NK-92 (cell line): ENCODE measurements around the gene FAAP20.
A peak's percentile ranks its signal among the peaks of the same experiment; 100 is the strongest.

Experiments
- DNase-seq: peaks from one replicate; lab custom pipeline; 2025; ENCODE audit not compliant: unreplicated experiment; lab: John Stamatoyannopoulos, UW

FAAP20 gene

GRCh38 chr1:2197707-2198165, 3.2 kb upstream of the FAAP20 start:
- no peak for DNase-seq

DNA sequence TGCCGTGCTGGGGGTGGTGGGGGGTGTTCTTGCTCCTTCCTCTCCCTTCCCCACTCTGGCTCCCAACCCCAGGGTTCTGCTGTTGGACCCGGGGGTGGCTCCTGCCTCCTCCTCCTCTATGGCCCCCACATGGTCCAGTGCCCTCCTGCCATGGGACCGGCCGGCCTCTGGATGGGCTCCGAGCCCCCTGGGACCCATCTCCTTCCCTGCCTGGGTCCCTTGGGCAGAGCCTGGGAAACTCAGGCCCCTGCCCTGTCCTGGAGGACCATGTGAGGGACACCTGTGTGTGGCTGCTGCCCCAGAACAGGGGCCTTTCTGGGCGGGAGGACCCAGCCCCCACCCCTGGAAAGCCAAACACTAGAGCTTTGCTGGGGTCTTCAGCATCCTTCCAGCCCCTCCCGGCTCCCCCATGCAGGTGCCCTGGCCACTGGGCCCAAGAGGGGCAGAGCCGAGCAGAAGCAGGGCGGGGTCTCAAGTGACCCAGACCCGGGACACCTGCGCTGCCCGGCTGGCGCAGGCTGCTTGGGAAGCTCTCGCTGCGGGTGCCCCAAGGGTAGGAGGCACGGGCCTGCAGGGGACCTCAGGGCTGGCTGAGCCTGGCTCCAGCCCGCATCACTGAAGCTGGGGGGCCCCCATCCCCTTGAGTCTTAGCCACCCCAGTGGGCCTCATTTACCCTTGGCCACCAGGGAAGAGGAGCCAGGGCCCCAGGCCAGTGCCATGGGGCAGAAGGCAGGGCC, 2.5 kb upstream of the FAAP20 start:
- no peak for DNase-seq

DNA sequence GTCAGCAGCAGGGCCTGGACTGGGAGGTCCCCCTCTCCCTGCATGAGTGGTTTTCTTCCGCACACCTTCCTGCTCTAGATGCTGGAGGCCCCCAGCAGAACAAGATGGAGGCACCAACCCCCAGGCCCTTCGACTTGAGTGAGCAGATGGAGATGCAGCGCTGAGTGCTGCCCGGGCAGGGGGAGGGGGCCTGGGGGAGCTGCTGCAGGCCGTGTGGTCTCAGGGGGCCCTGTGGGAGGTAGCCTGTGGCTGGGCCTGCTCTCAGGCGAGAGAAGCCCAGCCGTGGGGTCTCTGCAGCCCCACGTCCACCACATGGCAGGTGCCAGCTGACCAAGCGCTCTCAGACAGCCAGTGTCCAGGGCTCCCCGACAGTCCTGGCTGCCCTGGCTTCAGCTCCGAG, 1.2 kb upstream of the FAAP20 start:
- no peak for DNase-seq

DNA sequence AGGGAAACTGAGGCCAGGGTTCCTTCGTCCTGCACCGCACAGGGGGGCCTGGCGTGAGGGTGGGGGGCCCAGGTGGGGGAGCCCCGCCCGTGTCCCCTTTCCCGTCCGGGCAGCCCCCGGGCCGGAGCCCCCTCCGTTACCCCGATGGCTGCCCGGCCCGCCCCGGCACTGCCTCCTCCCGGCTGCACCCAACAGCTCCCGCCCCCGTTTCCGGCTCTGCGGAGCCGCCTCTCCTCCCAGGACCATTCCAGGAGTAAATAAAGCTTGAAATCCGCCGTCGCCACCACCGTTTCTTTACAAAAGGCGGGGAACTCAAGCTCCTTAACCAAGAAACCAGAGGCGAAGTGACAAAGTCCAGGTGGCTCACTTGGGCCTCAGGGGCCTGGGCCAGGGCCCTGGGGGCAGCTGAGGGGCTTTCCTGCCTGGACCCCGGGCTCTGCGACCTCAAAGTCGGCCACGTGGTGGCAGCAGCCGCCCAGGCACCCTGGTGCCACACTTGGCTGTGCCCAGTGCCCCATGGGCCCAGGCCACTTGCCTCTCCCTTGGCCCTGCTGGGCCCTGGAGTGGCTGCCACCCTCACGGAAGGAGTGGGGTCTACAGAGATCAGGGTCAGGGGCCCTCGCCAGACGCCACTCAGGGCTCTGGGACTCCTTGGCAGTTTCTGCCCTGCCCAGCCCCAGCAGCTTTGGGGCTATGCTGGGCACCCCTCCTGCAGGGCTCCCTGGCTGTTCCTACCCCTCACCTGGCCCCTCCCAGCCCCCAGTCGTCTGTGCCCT, 514 bp upstream of the FAAP20 start:
- no peak for DNase-seq

DNA sequence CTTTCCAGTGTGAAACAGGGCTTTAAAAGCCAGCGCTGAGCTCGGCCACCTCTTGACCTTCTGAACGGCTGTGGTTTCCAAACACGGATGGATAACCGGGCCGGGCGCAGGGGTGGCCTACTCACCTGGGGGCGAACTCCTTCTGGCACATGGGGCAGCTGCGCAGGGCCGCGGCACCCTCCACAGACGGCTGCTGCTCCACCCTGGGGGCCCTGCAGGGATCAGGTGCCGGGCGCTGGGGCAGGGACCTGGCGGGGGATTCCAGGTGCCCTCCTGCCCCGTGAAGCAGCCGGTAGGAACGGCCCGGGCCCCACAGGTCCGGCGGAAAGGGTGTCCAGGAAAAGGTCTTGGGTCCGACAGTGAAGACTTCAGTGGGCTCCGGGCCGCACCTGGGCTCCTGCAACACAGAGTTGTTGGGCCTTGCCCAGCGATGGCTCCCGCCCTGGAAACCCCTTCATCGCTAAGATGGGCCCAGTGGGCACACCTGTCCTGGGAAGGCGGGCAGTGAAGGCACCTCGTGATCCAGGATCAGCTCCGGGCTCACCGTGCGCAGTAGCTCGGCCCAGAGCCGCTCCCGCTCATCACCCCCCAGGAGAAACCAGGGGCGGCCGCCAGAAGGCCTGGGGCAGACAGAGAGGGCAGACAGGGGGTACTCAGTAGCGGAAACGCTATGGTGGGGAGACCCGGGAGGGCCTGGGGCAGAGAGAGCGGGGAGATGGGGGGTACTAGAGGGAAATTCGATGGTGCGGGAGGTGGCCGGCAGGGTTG, 874 bp downstream of the FAAP20 start:
- DNase-seq: no peak

DNA sequence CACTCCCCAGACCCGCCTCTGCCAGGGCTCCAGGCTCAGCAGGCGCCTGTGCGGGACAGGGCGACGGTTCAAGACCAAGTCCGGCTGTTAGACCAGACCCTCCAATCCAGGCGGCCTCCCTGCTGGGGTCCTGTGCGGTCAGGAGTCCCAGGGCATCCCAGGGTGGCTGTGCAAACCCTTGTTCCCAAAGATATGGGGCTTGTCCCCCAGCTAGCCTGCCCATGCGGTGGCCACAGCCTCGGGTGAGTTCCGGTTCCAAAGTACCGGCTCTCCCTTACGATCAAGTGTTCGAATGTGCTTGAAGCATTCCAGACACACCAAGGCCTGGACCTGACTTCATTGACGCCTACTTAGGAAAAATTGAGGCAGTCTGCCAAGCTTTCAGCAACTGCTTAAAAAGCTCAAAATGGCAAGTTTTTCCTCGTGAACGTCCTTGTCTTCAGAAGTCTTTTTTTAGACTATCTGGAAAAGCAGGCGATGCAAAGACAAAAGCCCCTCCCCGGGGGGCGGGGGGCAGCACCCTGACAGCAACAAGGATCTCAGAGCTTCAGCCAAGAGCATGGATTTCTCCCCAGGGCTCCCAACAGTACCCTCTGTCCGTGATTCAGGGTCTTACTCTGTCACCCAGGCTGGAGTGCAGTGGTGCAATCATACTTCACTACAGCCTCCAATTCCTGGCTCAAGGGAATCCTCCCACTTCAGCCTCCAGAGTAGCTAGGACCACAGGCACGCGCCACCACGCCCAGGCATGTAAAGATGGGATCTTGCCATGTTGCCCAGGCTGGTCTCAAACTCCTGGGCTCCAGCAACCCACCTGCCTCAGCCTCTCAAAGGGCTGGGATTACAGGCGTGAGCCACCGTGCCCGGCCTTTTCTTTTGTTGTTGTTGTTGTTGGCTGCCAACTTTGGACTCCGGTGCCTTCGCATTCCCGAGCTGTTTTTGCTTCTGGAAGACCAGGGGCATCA, 2.3 kb downstream of the FAAP20 start:
- DNase-seq: no peak

DNA sequence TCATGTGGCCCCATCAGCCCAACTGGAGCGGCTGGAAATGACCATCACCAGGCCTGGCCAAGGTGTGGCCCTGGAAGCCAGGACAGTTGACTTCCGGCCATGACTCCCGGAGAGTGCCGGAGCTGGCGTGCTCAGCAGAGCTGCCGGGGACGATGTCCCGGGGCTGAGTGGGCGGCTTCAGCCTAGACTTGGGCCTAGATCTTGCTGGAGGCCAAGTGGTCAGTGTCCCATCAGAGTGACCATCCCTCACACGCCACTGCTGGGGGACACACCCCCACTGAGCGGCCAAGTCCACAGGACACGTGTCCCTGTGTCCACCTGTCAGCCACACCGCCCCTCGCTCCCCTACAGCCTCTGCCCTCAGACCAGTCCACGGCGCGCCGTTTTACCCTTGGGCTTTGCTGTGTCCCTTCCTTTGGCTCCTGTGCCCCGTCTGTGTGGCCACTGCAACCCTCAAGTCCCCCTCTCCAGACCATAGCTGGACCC, 4.0 kb downstream of the FAAP20 start:
- no peak for DNase-seq

DNA sequence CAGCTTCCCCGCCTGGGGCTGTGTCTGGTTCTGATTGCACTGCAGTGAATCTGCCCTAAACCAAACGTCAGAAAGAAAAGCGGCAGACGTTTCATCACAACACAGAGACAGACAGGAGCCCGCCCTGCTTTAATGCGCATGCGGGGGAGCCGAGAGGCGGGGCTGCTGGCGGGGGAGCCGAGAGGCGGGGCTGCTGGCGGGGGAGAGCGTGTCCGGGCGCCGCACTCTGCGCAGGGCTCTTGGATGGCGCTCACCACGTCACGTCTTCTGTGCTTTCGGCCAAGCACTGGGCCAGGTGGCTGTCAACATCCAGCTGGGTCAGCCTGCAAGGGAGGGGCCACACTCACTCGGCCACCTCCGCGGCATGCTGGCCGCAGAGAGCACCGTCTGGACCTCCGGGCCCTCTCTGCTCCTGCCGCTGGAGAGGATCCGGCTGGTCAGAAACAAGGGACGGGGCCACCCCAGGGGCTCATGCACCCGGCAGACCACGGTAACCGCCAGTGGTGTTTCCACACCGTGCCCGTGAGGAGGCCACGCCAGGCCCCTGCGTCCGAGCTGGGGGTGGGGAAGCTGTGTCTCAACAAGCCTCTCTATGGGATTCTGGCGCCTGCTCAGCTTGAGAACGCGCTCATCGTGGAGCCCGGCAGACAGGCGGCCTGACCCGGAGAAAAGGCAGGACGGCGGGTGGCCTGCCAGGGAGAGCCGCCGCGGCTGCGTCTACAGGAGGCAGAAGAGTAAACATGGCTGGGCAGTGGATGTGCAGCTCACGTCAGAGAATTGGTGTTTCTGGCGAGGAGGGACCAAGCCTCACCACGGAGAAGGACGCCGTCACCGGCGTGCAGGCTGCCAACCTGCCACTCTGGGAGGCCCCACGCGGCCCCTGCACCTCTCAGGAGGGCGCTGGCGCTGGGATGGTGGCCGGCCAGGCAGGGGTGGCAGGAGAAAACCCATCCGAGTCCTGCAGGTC, 4.8 kb downstream of the FAAP20 start:
- DNase-seq: peak; percentile 30

- DNase-seq: no peak
Observed at GRCh38 chr1:2188336-2188735, 6.2 kb downstream of the FAAP20 start.

- no peak for DNase-seq
Observed at GRCh38 chr1:2187619-2188018, 7.0 kb downstream of the FAAP20 start.

GRCh38 chr1:2186901-2187300, 7.7 kb downstream of the FAAP20 start:
- no peak for DNase-seq

- DNase-seq: no peak
Observed at GRCh38 chr1:2185880-2186855, 8.4 kb downstream of the FAAP20 start.

DNA sequence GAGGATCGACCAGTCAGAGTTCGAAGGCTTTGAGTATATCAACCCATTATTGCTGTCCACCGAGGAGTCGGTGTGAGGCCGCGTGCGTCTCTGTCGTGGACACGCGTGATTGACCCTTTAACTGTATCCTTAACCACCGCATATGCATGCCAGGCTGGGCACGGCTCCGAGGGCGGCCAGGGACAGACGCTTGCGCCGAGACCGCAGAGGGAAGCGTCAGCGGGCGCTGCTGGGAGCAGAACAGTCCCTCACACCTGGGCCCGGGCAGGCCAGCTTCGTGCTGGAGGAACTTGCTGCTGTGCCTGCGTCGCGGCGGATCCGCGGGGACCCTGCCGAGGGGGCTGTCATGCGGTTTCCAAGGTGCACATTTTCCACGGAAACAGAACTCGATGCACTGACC, 9.6 kb downstream of the FAAP20 start:
- DNase-seq: no peak

DNA sequence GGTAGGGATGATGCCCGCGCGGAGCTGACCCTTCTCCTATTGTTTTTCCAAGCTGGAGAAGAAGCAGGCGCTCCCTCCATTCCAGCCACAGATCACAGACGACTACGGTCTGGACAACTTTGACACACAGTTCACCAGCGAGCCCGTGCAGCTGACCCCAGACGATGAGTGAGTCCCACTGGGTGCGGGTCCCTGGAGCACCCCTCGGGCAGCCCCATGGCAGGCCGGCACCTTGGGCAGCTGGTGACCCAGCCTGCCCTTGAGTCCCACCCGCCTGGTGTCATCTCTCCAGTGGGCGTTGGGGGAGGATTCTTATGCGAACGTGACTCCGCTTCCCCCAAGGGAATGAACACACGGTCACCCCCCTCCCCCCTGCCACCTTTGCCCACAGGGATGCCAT, 10.0 kb downstream of the FAAP20 start:
- DNase-seq: no peak

GRCh38 chr1:2183937-2184334, 10.6 kb downstream of the FAAP20 start:
- DNase-seq: no peak

DNA sequence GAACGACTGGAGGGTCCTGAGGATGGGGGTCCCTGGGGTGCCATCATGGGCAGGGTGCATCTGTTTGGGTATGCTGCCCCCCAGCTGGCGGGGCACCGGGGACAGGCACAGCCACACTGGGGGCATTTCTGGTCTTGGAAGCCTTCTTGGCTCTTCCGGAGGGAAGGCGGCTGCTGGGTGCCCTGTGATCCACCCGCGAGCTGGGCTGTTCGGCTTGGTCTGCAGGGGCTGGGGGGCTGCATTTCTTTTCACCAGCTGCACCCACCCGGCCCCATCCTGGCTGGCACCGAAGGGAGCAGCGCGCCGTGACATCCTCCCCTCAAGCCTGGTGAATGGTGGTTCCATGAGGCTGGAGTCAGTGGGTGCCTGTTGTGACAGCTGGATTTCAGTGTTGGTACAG, 12.2 kb downstream of the FAAP20 start:
- DNase-seq: no peak

DNA sequence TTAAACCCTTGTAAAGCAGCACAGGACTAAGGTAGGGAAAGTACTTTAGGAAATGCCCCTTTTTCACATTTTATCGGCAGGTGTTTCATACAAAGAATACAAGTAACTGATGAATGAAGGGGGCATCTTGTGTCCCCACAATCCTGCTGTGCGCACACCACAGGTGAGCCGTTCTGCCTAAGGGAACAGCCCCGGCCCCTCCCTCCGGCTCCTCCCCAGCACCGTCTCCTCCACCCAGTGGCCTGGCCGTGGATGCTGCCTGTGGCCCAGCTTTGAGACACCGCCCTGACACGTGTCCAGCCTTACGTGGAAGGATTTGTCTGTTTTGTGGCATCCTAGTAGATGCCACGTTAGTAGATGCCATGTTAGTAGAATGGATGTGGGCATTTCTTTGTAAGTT, 12.8 kb downstream of the FAAP20 start:
- no peak for DNase-seq

- no peak for DNase-seq
Observed at GRCh38 chr1:2181271-2181670, 13.3 kb downstream of the FAAP20 start.
